Keratinocyte (primary cell): Measurements from ENCODE around the gene XCL2. TPM values are rescaled to one million over a fixed set of nuclear protein-coding genes. Genes with fewer than 3 reads are reported as not detected.

Experiments used
- DNase-seq: peaks from one replicate; pipeline ENCODE4 v3.0.0-alpha.2; 2011; ENCODE audit warnings: low read depth, missing footprints, low spot score
- FAIRE-seq: peaks from 2 replicates; lab custom pipeline; 2011; peaks lifted over from hg19 to GRCh38; lab: Jason Lieb, UNC
- H2AFZ ChIP-seq: 2 replicates; pipeline ENCODE4 v1.6.0; 2012; ENCODE audit warnings: low read length, control low read depth, inconsistent platforms; ENCODE audit not compliant: control insufficient read depth
- H3K27ac ChIP-seq: 2 replicates; pipeline ENCODE4 v1.5.1; 2011; ENCODE audit warnings: low read length; ENCODE audit not compliant: control insufficient read depth, insufficient read depth
- H3K27me3 ChIP-seq: 3 replicates; pipeline ENCODE4 v1.6.0; 2011; ENCODE audit warnings: low read length; ENCODE audit not compliant: control insufficient read depth, insufficient read depth; ENCODE audit errors: extremely low read depth
- H3K36me3 ChIP-seq, 2 experiments: 2 replicates in 1 of 2; 3 replicates in 1 of 2; pipeline ENCODE4 v1.5.1; 2011; ENCODE audit warnings: low read length in 2 of 2, mild to moderate bottlenecking in 1 of 2; ENCODE audit not compliant: control insufficient read depth in 2 of 2, insufficient read depth in 2 of 2; ENCODE audit errors: extremely low read depth in 1 of 2
- H3K4me1 ChIP-seq: 3 replicates; pipeline ENCODE4 v1.5.1; 2011; ENCODE audit warnings: low read length; ENCODE audit not compliant: control insufficient read depth, insufficient read depth; ENCODE audit errors: extremely low read depth
- H3K4me2 ChIP-seq: 3 replicates; pipeline ENCODE4 v1.6.0; 2011; ENCODE audit warnings: low read depth, low read length; ENCODE audit not compliant: control insufficient read depth, insufficient read depth; ENCODE audit errors: extremely low read depth
- H3K4me3 ChIP-seq, 3 experiments: fragments of 200-600 bp in 1 of 3; sonication (generic) in 1 of 3; 2 replicates in 2 of 3; 3 replicates in 1 of 3; pipeline ENCODE4 v1.5.1; 2011 to 2016; ENCODE audit warnings: low read length in 3 of 3, mild to moderate bottlenecking in 3 of 3, control low read depth in 2 of 3, inconsistent platforms in 1 of 3, low read depth in 1 of 3, mixed read lengths in 1 of 3, mixed run types in 1 of 3, moderate library complexity in 1 of 3; ENCODE audit not compliant: control insufficient read depth in 2 of 3, insufficient read depth in 2 of 3; ENCODE audit errors: extremely low read depth in 1 of 3
- H3K79me2 ChIP-seq: 2 replicates; pipeline ENCODE4 v1.6.0; 2012; ENCODE audit warnings: low read length; ENCODE audit not compliant: control insufficient read depth, insufficient read depth
- H3K9ac ChIP-seq: 3 replicates; pipeline ENCODE4 v1.6.0; 2011; ENCODE audit warnings: low read length; ENCODE audit not compliant: control insufficient read depth, insufficient read depth; ENCODE audit errors: extremely low read depth
- H3K9me1 ChIP-seq: 3 replicates; pipeline ENCODE4 v1.6.0; 2011; ENCODE audit warnings: low read length; ENCODE audit not compliant: control insufficient read depth, insufficient read depth; ENCODE audit errors: extremely low read depth
- H3K9me3 ChIP-seq: 2 replicates; pipeline ENCODE4 v1.5.1; 2012; ENCODE audit warnings: low read depth, low read length; ENCODE audit not compliant: control insufficient read depth
- H4K20me1 ChIP-seq: 3 replicates; pipeline ENCODE4 v1.6.0; 2011; ENCODE audit warnings: low read length; ENCODE audit not compliant: control insufficient read depth, insufficient read depth; ENCODE audit errors: extremely low read depth
- CTCF ChIP-seq, 3 experiments: IDR thresholded peaks in 1 of 3; conservative IDR thresholded peaks in 1 of 3; optimal IDR thresholded peaks in 1 of 3; 2 replicates in 2 of 3; 3 replicates in 1 of 3; pipeline versions ENCODE3 to v1.5.1; 2011; ENCODE audit warnings: low read length in 3 of 3, mild to moderate bottlenecking in 3 of 3, moderate library complexity in 2 of 3, control low read depth in 1 of 3, inconsistent platforms in 1 of 3; ENCODE audit not compliant: insufficient read depth in 2 of 3; ENCODE audit errors: extremely low read depth in 1 of 3
- EZH2 ChIP-seq: IDR thresholded peaks from one replicate; pipeline ENCODE4 v1.6.1; 2012; ENCODE audit warnings: inconsistent platforms, mild to moderate bottlenecking, low read length, moderate library complexity
- dilution Hi-C: fragments of 300-500 bp; cut with MboI; formaldehyde crosslinking; loops from one replicate; pipeline ENCODE4 v1.7.0; 2020; ENCODE audit warnings: low sequenced_read_pairs; ENCODE audit not compliant: extremely low pct_ligation_motif_present
- polyA plus RNA-seq, 5 experiments: library from polyadenylated mRNA; depleted of rRNA in 3 of 5; stranded (reverse) in 3 of 5; stranded (forward) in 1 of 5; unstranded in 1 of 5; fragments of >200 nt; gene quantifications; 1 replicate in 1 of 5; 2 replicates in 3 of 5; 3 replicates in 1 of 5; pipeline versions ENCODE4 v1.2.1 to v1.2.3, GENCODE V29; 2011 to 2012; ENCODE audit warnings: missing spikeins in 2 of 5, low read depth in 1 of 5, low replicate concordance in 1 of 5

Gene XCL2
- polyA plus RNA-seq, 1 donor (not counting 4 experiments of a cell fraction or from before 2014, with no cell fraction given) = not detected

- DNase-seq (no peak), FAIRE-seq (no peak)
- no peak overlapping the region for H3K4me3 ChIP-seq
- no peaks in the 10 kb centered on the region for H3K9me3 ChIP-seq
- H2AFZ ChIP-seq = no peak overlapping the region
- no peaks in the 10 kb centered on the region for H3K4me1 ChIP-seq
- no peak overlapping the region for H3K4me2 ChIP-seq
- no peaks in the 10 kb centered on the region for H4K20me1 ChIP-seq
- H3K27ac ChIP-seq = no peak overlapping the region
- no peaks in the 10 kb centered on the region for H3K36me3 ChIP-seq
- no peaks in the 10 kb centered on the region for H3K79me2 ChIP-seq
- no peak overlapping the region for H3K9ac ChIP-seq
- no peaks in the 10 kb centered on the region for H3K9me1 ChIP-seq
- H3K27me3 ChIP-seq = no peaks in the 10 kb centered on the region
- TF ChIP-seq EZH2 (no peak), CTCF (optimal IDR thresholded peaks at IDR 0.05 in 1 of 3, IDR thresholded peaks at IDR 0.05 in 1 of 3, conservative IDR thresholded peaks at IDR 0.05 in 1 of 3; ENCODE audit: extremely low read depth in 1 of 3, insufficient read depth in 2 of 3, low read length in 3 of 3) (no peak)
- dilution Hi-C loops = no loop called here
These were observed 47.3 kb upstream of the XCL2 start for GRCh38 chr1:168591066-168591465.

GRCh38 chr1:168589167-168589566 is 45.4 kb upstream of the XCL2 start:
- no peaks in the 10 kb centered on the region for H3K9me3 ChIP-seq
- FAIRE-seq (no peak), DNase-seq (no peak)
- H3K27ac ChIP-seq = no peak overlapping the region
- H3K9ac ChIP-seq = no peak overlapping the region
- no peaks in the 10 kb centered on the region for H3K9me1 ChIP-seq
- no peak overlapping the region for H3K4me2 ChIP-seq
- H3K4me3 ChIP-seq = no peak overlapping the region
- dilution Hi-C loops = no loop called here
- no peaks in the 10 kb centered on the region for H4K20me1 ChIP-seq
- H2AFZ ChIP-seq = no peak overlapping the region
- TF ChIP-seq CTCF (optimal IDR thresholded peaks at IDR 0.05 in 1 of 3, IDR thresholded peaks at IDR 0.05 in 1 of 3, conservative IDR thresholded peaks at IDR 0.05 in 1 of 3; ENCODE audit: extremely low read depth in 1 of 3, insufficient read depth in 2 of 3, low read length in 3 of 3) (no peak), EZH2 (no peak)
- peaks cover 2% of the 10 kb centered on the region for H3K4me1 ChIP-seq
- no peaks in the 10 kb centered on the region for H3K27me3 ChIP-seq
- no peaks in the 10 kb centered on the region for H3K36me3 ChIP-seq
- no peaks in the 10 kb centered on the region for H3K79me2 ChIP-seq
